IMR-90 (cell line): ENCODE results near the gene PPHLN1. TPM values are rescaled to one million over a fixed set of nuclear protein-coding genes. Genes with fewer than 3 reads are reported as not detected.

ENCODE experiments used
- ATAC-seq: fragments of 200-7000 bp; cut with Tn5 transposase; 2 replicates; pipeline ENCODE4 v1.9.1; 2020; ENCODE audit warnings: low read depth, mild to moderate bottlenecking, moderate library complexity
- BruUV-seq: library from RNA; stranded (reverse); fragments of 400-500 nt; replicated peaks from 2 replicates; lab custom pipeline; 2021; lab: Mats Ljungman, UMichigan
- CTCF ChIA-PET: fragments of 300-600 bp; formaldehyde crosslinking; extraction: SDS; loops from one replicate; lab custom pipeline; 2021; ENCODE audit warnings: antibody characterized with exemption; lab: Yijun Ruan, JAX
- POLR2A ChIA-PET: fragments of 300-600 bp; sonication (Branson Sonifier 250); formaldehyde crosslinking; loops from one replicate; lab custom pipeline; 2022; ENCODE audit warnings: antibody characterized with exemption; ENCODE audit not compliant: unreplicated experiment; lab: Charles Lee
- DNase-seq: peaks from one replicate; pipeline ENCODE4 v3.0.0; 2013
- H2AFZ ChIP-seq: replicated peaks from 2 replicates; pipeline ENCODE3; 2013; ENCODE audit warnings: low read length, mild to moderate bottlenecking; ENCODE audit not compliant: poor library complexity
- H2AK5ac ChIP-seq: 2 replicates; pipeline ENCODE4 v1.6.1; 2013; ENCODE audit warnings: low read depth, low read length, inconsistent platforms
- H2AK9ac ChIP-seq: replicated peaks from 2 replicates; pipeline ENCODE3; 2013; ENCODE audit warnings: mild to moderate bottlenecking, low read depth, low read length, moderate library complexity; ENCODE audit not compliant: poor library complexity
- H2BK120ac ChIP-seq: 2 replicates; pipeline ENCODE4 v1.6.1; 2013; ENCODE audit warnings: low read depth, low read length, inconsistent platforms
- H2BK15ac ChIP-seq: 3 replicates; pipeline ENCODE4 v1.6.1; 2013; ENCODE audit warnings: low read depth, low read length, inconsistent platforms
- H2BK20ac ChIP-seq: 2 replicates; pipeline ENCODE4 v1.6.1; 2013; ENCODE audit warnings: low read depth, mild to moderate bottlenecking, inconsistent platforms, low read length, moderate library complexity
- H2BK5ac ChIP-seq: 2 replicates; pipeline ENCODE4 v1.6.1; 2013; ENCODE audit warnings: mild to moderate bottlenecking, low read depth, low read length, inconsistent platforms; ENCODE audit not compliant: poor library complexity, severe bottlenecking
- H3K14ac ChIP-seq: replicated peaks from 2 replicates; pipeline ENCODE4 v1.6.1; 2013; ENCODE audit warnings: low read depth, low read length, inconsistent platforms
- H3K18ac ChIP-seq: 2 replicates; pipeline ENCODE4 v1.6.1; 2013; ENCODE audit warnings: low read depth, low read length, control low read depth
- H3K23ac ChIP-seq: 2 replicates; pipeline ENCODE4 v1.6.1; 2013; ENCODE audit warnings: low read depth, low read length, inconsistent platforms
- H3K27ac ChIP-seq: 2 replicates; pipeline ENCODE4 v1.5.1; 2013; ENCODE audit warnings: mild to moderate bottlenecking, control low read depth, low read length; ENCODE audit not compliant: insufficient read depth
- H3K27me3 ChIP-seq: 2 replicates; pipeline ENCODE4 v1.6.1; 2013; ENCODE audit warnings: low read length; ENCODE audit not compliant: control insufficient read depth, insufficient read depth
- H3K36me3 ChIP-seq: 2 replicates; pipeline ENCODE4 v1.6.1; 2013; ENCODE audit warnings: low read length, mixed read lengths; ENCODE audit not compliant: control insufficient read depth, insufficient read depth
- H3K4ac ChIP-seq: 2 replicates; pipeline ENCODE4 v1.6.1; 2013; ENCODE audit warnings: low read depth, low read length, inconsistent platforms
- H3K4me1 ChIP-seq: 2 replicates; pipeline ENCODE4 v1.6.1; 2013; ENCODE audit warnings: low read length, mixed read lengths; ENCODE audit not compliant: control insufficient read depth, insufficient read depth
- H3K4me2 ChIP-seq: 2 replicates; pipeline ENCODE4 v1.6.1; 2013; ENCODE audit warnings: low read depth, mild to moderate bottlenecking, control low read depth, low read length, moderate library complexity
- H3K4me3 ChIP-seq: 2 replicates; pipeline ENCODE4 v1.5.1; 2013; ENCODE audit warnings: low read depth, mild to moderate bottlenecking, control low read depth, low read length, moderate library complexity; ENCODE audit not compliant: insufficient read depth
- H3K56ac ChIP-seq: 2 replicates; pipeline ENCODE4 v1.6.1; 2013; ENCODE audit warnings: low read length, inconsistent platforms; ENCODE audit not compliant: insufficient read depth; ENCODE audit errors: extremely low read depth
- H3K79me1 ChIP-seq, 2 experiments: 2 replicates each; pipeline ENCODE4 v1.6.1; 2013; ENCODE audit warnings: low read length in 2 of 2, inconsistent platforms in 1 of 2, low read depth in 1 of 2
- H3K9ac ChIP-seq: 2 replicates; pipeline ENCODE4 v1.6.1; 2013; ENCODE audit warnings: low read depth, low read length, control low read depth
- H3K9me1 ChIP-seq: 2 replicates; pipeline ENCODE4 v1.6.1; 2013; ENCODE audit warnings: low read length, inconsistent platforms; ENCODE audit not compliant: insufficient read depth
- H3K9me3 ChIP-seq: 2 replicates; pipeline ENCODE4 v1.6.1; 2013; ENCODE audit warnings: low read length; ENCODE audit not compliant: control insufficient read depth, insufficient read depth
- H4K20me1 ChIP-seq: 2 replicates; pipeline ENCODE4 v1.6.1; 2013; ENCODE audit warnings: low read length, inconsistent platforms; ENCODE audit not compliant: insufficient read depth
- H4K5ac ChIP-seq: 2 replicates; pipeline ENCODE4 v1.6.1; 2013; ENCODE audit warnings: mild to moderate bottlenecking, low read depth, low read length, control low read depth
- H4K8ac ChIP-seq, 2 experiments: 2 replicates each; pipeline ENCODE4 v1.6.1; 2013; ENCODE audit warnings: low read depth in 2 of 2, low read length in 2 of 2, control low read depth in 1 of 2, inconsistent platforms in 1 of 2
- H4K91ac ChIP-seq: 2 replicates; pipeline ENCODE4 v1.6.1; 2013; ENCODE audit warnings: low read depth, low read length, inconsistent platforms; ENCODE audit not compliant: insufficient read depth
- BHLHE40 ChIP-seq: fragments of 150-350 bp; IDR thresholded peaks from 2 replicates; pipeline ENCODE4 v1.6.1; 2016; ENCODE audit warnings: mild to moderate bottlenecking, low read depth, low read length
- CEBPB ChIP-seq: IDR thresholded peaks from 2 replicates; pipeline ENCODE4 v1.6.1; 2012; ENCODE audit warnings: low read depth, low read length, improper control_type of control experiment
- CHD1 ChIP-seq: IDR thresholded peaks from 2 replicates; pipeline ENCODE4 v1.6.1; 2012; ENCODE audit warnings: low read depth, low read length, improper control_type of control experiment
- FOS ChIP-seq: fragments of 150-350 bp; IDR thresholded peaks from 2 replicates; pipeline ENCODE4 v1.6.1; 2016; ENCODE audit warnings: low read depth, low read length
- MAFK ChIP-seq: IDR thresholded peaks from 2 replicates; pipeline ENCODE4 v1.6.1; 2012; ENCODE audit warnings: low read depth, low read length, improper control_type of control experiment
- MAZ ChIP-seq: IDR thresholded peaks from 2 replicates; pipeline ENCODE4 v1.6.1; 2012; ENCODE audit warnings: low read depth, mild to moderate bottlenecking, low read length, improper control_type of control experiment, moderate library complexity, borderline replicate concordance
- MXI1 ChIP-seq: IDR thresholded peaks from 2 replicates; pipeline ENCODE4 v1.6.1; 2012; ENCODE audit warnings: low read depth, mild to moderate bottlenecking, low read length, moderate library complexity, borderline replicate concordance
- NFE2L2 ChIP-seq: fragments of 150-350 bp; IDR thresholded peaks from 2 replicates; pipeline ENCODE4 v1.6.1; 2016; ENCODE audit warnings: low read depth, mild to moderate bottlenecking, low read length
- POLR2A ChIP-seq: IDR thresholded peaks from 2 replicates; pipeline ENCODE4 v1.6.1; 2012; ENCODE audit warnings: mild to moderate bottlenecking, low read depth, low read length
- RAD21 ChIP-seq: IDR thresholded peaks from 2 replicates; pipeline ENCODE4 v1.6.1; 2012; ENCODE audit warnings: low read length, improper control_type of control experiment
- RCOR1 ChIP-seq: IDR thresholded peaks from 2 replicates; pipeline ENCODE4 v1.6.1; 2012; ENCODE audit warnings: mild to moderate bottlenecking, low read length, improper control_type of control experiment; ENCODE audit not compliant: insufficient replicate concordance
- RFX5 ChIP-seq: IDR thresholded peaks from 2 replicates; pipeline ENCODE4 v1.8.0; 2012; ENCODE audit warnings: low read depth, mild to moderate bottlenecking, low read length, moderate library complexity
- SMC3 ChIP-seq: fragments of 150-350 bp; IDR thresholded peaks from 2 replicates; pipeline ENCODE4 v1.6.1; 2016; ENCODE audit warnings: low read depth, mild to moderate bottlenecking, antibody characterized with exemption, low read length, moderate library complexity
- WGBS, 2 experiments: methylation state at CpG; one replicate each; pipeline versions ENCODE4 v1.1.5 to v1.1.7; 2013; ENCODE audit warnings: missing lambda C conversion rate in 2 of 2; ENCODE audit not compliant: insufficient read length in 1 of 2; ENCODE audit errors: extremely low coverage in 2 of 2; 5-methylcytosine and 5-hydroxymethylcytosine counted together
- dilution Hi-C: fragments of 300-500 bp; cut with HindIII; formaldehyde crosslinking; loops from one replicate; pipeline ENCODE4 v1.14.3; 2018; ENCODE audit warnings: low sequenced_read_pairs; ENCODE audit not compliant: unreplicated experiment
- in situ Hi-C: fragments of 300-500 bp; cut with MboI; formaldehyde crosslinking; loops from 3 replicates; pipeline ENCODE4 v1.14.3; 2019; ENCODE audit warnings: low sequenced_read_pairs, inconsistent platforms, mixed read lengths
- intact Hi-C: fragments of 100-400 bp; cut with micrococcal nuclease; formaldehyde crosslinking; loops from 2 replicates; pipeline ENCODE4 v1.10.0; 2022
- polyA plus RNA-seq, 3 experiments: library from polyadenylated mRNA; depleted of rRNA; stranded (reverse); fragments of >200 nt; gene quantifications; 2 replicates each; pipeline ENCODE4 v1.2.3, GENCODE V29; 2012; ENCODE audit warnings: low replicate concordance in 1 of 3
- total RNA-seq: library from RNA; depleted of rRNA; stranded (reverse); fragments of >200 nt; gene quantifications from 2 replicates; pipeline ENCODE4 v1.2.3, GENCODE V29; 2012
- TF ChIP-seq, protein P1 (sequence below): fragments of 150-350 bp; IDR thresholded peaks from 2 replicates; pipeline ENCODE4 v1.6.1; 2017; ENCODE audit warnings: mild to moderate bottlenecking, antibody characterized with exemption, low read length, low read depth
- TF ChIP-seq, protein P2 (sequence below): conservative IDR thresholded peaks from 2 replicates; pipeline ENCODE4 v1.5.1; 2012; ENCODE audit warnings: mild to moderate bottlenecking, low read depth, low read length, improper control_type of control experiment
- TF ChIP-seq, protein P3 (sequence below): fragments of 150-350 bp; IDR thresholded peaks from 2 replicates; pipeline ENCODE4 v1.6.1; 2016; ENCODE audit warnings: low read depth, mild to moderate bottlenecking, low read length, moderate library complexity, borderline replicate concordance

Gene PPHLN1
- total and polyA plus RNA-seq, 2 of the 4 experiments (the other 2 are of a cell fraction), result 50.7 to 54.3 TPM

DNA sequence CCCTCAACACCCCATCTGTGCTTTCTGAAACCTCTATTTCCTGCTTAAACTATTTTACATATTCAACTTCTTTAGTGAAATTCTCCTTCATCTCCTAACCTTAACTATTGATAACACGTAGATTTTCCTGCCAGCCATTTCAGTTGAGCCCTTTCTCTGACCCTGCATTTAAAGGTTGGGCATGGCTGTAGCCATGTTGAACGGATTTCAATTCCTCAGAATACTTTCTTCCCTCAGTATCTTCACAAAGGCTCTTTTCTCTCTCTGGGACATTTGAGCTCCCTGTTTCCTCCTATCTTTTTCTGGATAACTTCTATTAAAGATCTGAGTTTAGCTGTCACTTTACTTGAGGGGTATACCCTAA is 1.2 kb downstream of the PPHLN1 start:
- peak overlapping the region; percentile 98 for H3K4me2 ChIP-seq
- in situ Hi-C loops, result loop anchor here (5.0 to 25.0 kb wide), 3 partner anchors 92 to 960 kb away; partner anchors contain the start of gene YAF2
- no peak overlapping the region for H2BK20ac ChIP-seq
- no peak overlapping the region for H3K18ac ChIP-seq
- POLR2A ChIA-PET, result no interaction called here
- no peak for DNase-seq
- H3K27me3 ChIP-seq, result no peaks in the 10 kb centered on the region
- no TSS peak for BruUV-seq
- no peak overlapping the region for H3K4ac ChIP-seq
- no peak overlapping the region for H2AK9ac ChIP-seq
- peaks cover 3% of the 10 kb centered on the region; the same call in 1 of the 2 replicates for H3K4me1 ChIP-seq
- H3K23ac ChIP-seq, result peak overlapping the region; percentile 29; the same call in 1 of the 2 replicates
- H2AK5ac ChIP-seq, result no peak overlapping the region
- peaks cover 6% of the 10 kb centered on the region; the same call in 1 of the 2 replicates for H3K9me1 ChIP-seq
- dilution Hi-C loops, result no loop called here
- peaks cover 3% of the 10 kb centered on the region; the same call in 1 of the 2 replicates for H3K36me3 ChIP-seq
- H2BK120ac ChIP-seq, result no peak overlapping the region
- peaks cover 17% of the 10 kb centered on the region; the same call in 1 of the 2 replicates for H4K20me1 ChIP-seq
- peak overlapping the region; percentile 97; the same call in 1 of the 2 replicates for H3K4me3 ChIP-seq
- TF ChIP-seq FOS (no peak), MAZ (no peak), RAD21 (no peak), NFE2L2 (no peak), CEBPB (no peak), SMC3 (no peak), BHLHE40 (no peak), MAFK (no peak), RFX5 (no peak), POLR2A (no peak), RCOR1 (no peak), CHD1 (no peak), MXI1 (no peak)
- TF ChIP-seq, protein P1, sequence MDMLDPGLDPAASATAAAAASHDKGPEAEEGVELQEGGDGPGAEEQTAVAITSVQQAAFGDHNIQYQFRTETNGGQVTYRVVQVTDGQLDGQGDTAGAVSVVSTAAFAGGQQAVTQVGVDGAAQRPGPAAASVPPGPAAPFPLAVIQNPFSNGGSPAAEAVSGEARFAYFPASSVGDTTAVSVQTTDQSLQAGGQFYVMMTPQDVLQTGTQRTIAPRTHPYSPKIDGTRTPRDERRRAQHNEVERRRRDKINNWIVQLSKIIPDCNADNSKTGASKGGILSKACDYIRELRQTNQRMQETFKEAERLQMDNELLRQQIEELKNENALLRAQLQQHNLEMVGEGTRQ, result no peak
- TF ChIP-seq, protein P2, sequence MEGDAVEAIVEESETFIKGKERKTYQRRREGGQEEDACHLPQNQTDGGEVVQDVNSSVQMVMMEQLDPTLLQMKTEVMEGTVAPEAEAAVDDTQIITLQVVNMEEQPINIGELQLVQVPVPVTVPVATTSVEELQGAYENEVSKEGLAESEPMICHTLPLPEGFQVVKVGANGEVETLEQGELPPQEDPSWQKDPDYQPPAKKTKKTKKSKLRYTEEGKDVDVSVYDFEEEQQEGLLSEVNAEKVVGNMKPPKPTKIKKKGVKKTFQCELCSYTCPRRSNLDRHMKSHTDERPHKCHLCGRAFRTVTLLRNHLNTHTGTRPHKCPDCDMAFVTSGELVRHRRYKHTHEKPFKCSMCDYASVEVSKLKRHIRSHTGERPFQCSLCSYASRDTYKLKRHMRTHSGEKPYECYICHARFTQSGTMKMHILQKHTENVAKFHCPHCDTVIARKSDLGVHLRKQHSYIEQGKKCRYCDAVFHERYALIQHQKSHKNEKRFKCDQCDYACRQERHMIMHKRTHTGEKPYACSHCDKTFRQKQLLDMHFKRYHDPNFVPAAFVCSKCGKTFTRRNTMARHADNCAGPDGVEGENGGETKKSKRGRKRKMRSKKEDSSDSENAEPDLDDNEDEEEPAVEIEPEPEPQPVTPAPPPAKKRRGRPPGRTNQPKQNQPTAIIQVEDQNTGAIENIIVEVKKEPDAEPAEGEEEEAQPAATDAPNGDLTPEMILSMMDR, result no peak
- TF ChIP-seq, protein P3, sequence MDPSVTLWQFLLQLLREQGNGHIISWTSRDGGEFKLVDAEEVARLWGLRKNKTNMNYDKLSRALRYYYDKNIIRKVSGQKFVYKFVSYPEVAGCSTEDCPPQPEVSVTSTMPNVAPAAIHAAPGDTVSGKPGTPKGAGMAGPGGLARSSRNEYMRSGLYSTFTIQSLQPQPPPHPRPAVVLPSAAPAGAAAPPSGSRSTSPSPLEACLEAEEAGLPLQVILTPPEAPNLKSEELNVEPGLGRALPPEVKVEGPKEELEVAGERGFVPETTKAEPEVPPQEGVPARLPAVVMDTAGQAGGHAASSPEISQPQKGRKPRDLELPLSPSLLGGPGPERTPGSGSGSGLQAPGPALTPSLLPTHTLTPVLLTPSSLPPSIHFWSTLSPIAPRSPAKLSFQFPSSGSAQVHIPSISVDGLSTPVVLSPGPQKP, result no peak
- CTCF ChIA-PET, result no interaction called here
- no peak overlapping the region for H3K14ac ChIP-seq
- peak overlapping the region; percentile 90; the same call in 1 of the 2 replicates for H3K9ac ChIP-seq
- H4K5ac ChIP-seq, result no peak overlapping the region; the same call in 1 of the 2 replicates
- WGBS, 2 experiments, result 50% methylated on average over 1 of the region's 2 CpGs; no CpG with 5 or more reads in 1 of the 2 experiments
- peaks cover 16 to 45% of the 10 kb centered on the region in 2 experiments; a peak in 3 of 4 replicates for H3K79me1 ChIP-seq
- ATAC-seq, result no peak
- no peak overlapping the region for H2AFZ ChIP-seq
- peak overlapping the region in 1 of 2 experiments; percentile 86; a peak in 2 of 4 replicates for H4K8ac ChIP-seq
- no peak overlapping the region for H3K56ac ChIP-seq
- peak overlapping the region; percentile 4 for H2BK5ac ChIP-seq
- H3K27ac ChIP-seq, result no peak overlapping the region
- no peak overlapping the region for H4K91ac ChIP-seq
- no peak overlapping the region for H2BK15ac ChIP-seq
- H3K9me3 ChIP-seq, result no peaks in the 10 kb centered on the region
- intact Hi-C loops, result loop anchor here (2.0 kb wide), 2 partner anchors 88 to 956 kb away; partner anchors contain the start of gene YAF2
